Sigmoid colon (tissue), 7 donors: ENCODE results near the gene RASA2. TPM values are rescaled to one million over a fixed set of nuclear protein-coding genes. Genes with fewer than 3 reads are reported as not detected.

Experiments used
- DNase-seq: peaks from one replicate; pipeline ENCODE4 v3.0.0-alpha.2; 2019
- H3K27ac ChIP-seq, 4 donors: fragments of 200-600 bp; sonication (generic); one replicate each; pipeline ENCODE4 v1.5.1; 2016 to 2019; ENCODE audit warnings: mild to moderate bottlenecking in 1 of 4
- H3K27me3 ChIP-seq, 3 donors: fragments of 200-600 bp; sonication (generic); one replicate each; pipeline ENCODE4 v1.5.1; 2019; ENCODE audit warnings: mild to moderate bottlenecking in 1 of 3
- H3K36me3 ChIP-seq, 4 donors: fragments of 200-600 bp; sonication (generic); one replicate each; pipeline ENCODE4 v1.5.1; 2016 to 2019
- H3K4me1 ChIP-seq, 4 donors: fragments of 200-600 bp; sonication (generic); one replicate each; pipeline ENCODE4 v1.5.1; 2017 to 2019
- H3K4me3 ChIP-seq, 4 donors: fragments of 200-600 bp; sonication (generic); one replicate each; pipeline ENCODE4 v1.5.1; 2017 to 2019; ENCODE audit warnings: mild to moderate bottlenecking in 2 of 4, moderate library complexity in 1 of 4
- H3K9me3 ChIP-seq, 4 donors: fragments of 200-600 bp in 3 of 4; sonication (generic) in 3 of 4; one replicate each; pipeline versions ENCODE4 v1.5.1 to v1.6.1; 2013 to 2019
- EP300 ChIP-seq, 4 donors: sonication (generic); formaldehyde crosslinking; IDR thresholded peaks; one replicate each; pipeline ENCODE4 v1.6.1; 2017; ENCODE audit warnings: antibody characterized with exemption in 4 of 4
- POLR2A ChIP-seq, 2 donors: fragments of 450-650 bp; IDR thresholded peaks; one replicate each; pipeline ENCODE4 v1.6.1; 2016; ENCODE audit warnings: antibody characterized with exemption in 2 of 2, mild to moderate bottlenecking in 2 of 2, moderate library complexity in 2 of 2
- POLR2AphosphoS5 ChIP-seq, 4 donors: sonication (generic); formaldehyde crosslinking; IDR thresholded peaks; one replicate each; pipeline ENCODE4 v1.6.1; 2017; ENCODE audit warnings: antibody characterized with exemption in 4 of 4
- WGBS, 2 donors: extraction: QIAGEN DNeasy Blood & Tissue Kit; methylation state at CpG; one replicate each; pipeline ENCODE4 v1.1.7; 2013; 5-methylcytosine and 5-hydroxymethylcytosine counted together
- intact Hi-C: fragments of 100-400 bp; cut with DNase I; formaldehyde crosslinking; loops from one replicate; pipeline ENCODE4 v1.15.1; 2023
- polyA plus RNA-seq, 3 donors: library from polyadenylated mRNA; stranded (reverse); fragments of 200-250 nt; gene quantifications; one replicate each; pipeline ENCODE4 v1.2.3, GENCODE V29; 2013
- total RNA-seq, 4 donors: library from RNA; depleted of rRNA; stranded (reverse); fragments of >200 nt; gene quantifications; one replicate each; pipeline ENCODE4 v1.1.0, GENCODE V29; 2016
- TF ChIP-seq, protein P1 (sequence below), 4 experiments: fragments of 450-650 bp in 3 of 4; fragments of 200-600 bp in 1 of 4; IDR thresholded peaks; one replicate each; pipeline ENCODE4 v1.5.1; 2016 to 2019; ENCODE audit warnings: antibody characterized with exemption in 4 of 4, mild to moderate bottlenecking in 3 of 4, moderate library complexity in 2 of 4
- donor health status: healthy with polysubstance abuse.
- donor health status: Bipolar disorder and iron deficiency.
- donor health status: healthy.

RASA2 gene
- total and polyA plus RNA-seq, 7 donors = 3.2 to 20.5 (median 13.0) TPM

DNA sequence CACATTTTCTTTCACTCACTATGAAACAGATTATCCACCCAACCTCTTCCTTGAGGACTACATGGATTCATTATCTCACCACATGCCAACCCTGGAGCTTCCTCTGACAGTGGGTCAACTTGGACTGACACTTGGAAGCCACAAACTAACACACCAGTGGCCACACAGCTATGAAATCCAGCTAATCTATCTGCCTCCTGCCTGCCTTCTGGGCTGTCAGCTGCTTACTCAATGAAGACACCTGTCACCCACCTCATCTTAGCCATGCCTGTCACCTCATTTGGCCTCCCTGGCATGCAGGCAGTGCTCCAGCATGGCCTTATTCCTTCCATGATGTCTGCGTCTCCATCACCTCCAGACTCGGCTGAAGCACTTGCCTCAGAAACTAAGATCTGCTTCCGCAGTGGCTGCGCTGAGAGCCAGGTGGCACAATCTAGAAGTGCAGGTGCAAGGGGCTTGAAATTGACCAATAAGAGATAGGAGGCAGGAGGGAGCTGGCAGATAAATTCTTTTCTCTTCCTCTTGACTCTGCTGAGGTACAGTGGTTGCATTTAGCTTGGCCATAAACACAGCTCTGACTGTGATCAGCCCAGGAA is 146.1 kb downstream of the RASA2 start:
- no peak overlapping the region for H3K27ac ChIP-seq
- H3K27me3 ChIP-seq = no peaks in the 10 kb centered on the region
- no peak overlapping the region for H3K4me3 ChIP-seq
- peaks cover 0 to 12% (median 4%) of the 10 kb centered on the region in 4 donors for H3K9me3 ChIP-seq
- intact Hi-C loops = no loop called here
- H3K36me3 ChIP-seq = no peaks in the 10 kb centered on the region
- WGBS, 2 donors = 86% methylated on average over 4 of the region's 4 CpGs
- TF ChIP-seq EP300 (IDR thresholded peaks at IDR 0.05) (no peak), POLR2AphosphoS5 (IDR thresholded peaks at IDR 0.05) (no peak), POLR2A (IDR thresholded peaks at IDR 0.05) (no peak)
- TF ChIP-seq, protein P1, sequence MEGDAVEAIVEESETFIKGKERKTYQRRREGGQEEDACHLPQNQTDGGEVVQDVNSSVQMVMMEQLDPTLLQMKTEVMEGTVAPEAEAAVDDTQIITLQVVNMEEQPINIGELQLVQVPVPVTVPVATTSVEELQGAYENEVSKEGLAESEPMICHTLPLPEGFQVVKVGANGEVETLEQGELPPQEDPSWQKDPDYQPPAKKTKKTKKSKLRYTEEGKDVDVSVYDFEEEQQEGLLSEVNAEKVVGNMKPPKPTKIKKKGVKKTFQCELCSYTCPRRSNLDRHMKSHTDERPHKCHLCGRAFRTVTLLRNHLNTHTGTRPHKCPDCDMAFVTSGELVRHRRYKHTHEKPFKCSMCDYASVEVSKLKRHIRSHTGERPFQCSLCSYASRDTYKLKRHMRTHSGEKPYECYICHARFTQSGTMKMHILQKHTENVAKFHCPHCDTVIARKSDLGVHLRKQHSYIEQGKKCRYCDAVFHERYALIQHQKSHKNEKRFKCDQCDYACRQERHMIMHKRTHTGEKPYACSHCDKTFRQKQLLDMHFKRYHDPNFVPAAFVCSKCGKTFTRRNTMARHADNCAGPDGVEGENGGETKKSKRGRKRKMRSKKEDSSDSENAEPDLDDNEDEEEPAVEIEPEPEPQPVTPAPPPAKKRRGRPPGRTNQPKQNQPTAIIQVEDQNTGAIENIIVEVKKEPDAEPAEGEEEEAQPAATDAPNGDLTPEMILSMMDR (IDR thresholded peaks at IDR 0.05) = no peak
- H3K4me1 ChIP-seq = no peaks in the 10 kb centered on the region
- DNase-seq = no peak

DNA sequence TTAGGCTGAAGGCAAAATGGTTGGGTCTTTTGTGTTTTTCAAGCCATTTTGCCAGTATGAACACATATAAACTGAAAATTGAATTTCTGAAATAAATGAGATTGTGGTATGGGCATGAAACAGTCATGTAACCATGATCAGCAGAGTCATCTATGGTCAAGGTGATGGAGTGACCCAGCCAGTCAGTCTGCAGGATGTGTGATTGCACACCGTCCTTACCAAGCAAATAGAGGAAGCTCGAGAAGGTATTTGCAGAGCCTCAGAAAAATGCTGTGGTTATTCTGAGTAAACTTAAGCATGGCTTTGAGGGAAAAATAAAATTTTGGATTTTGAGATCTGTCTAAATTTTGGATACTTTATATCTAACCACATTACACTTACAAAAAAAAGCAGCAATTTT is 155.4 kb downstream of the RASA2 start:
- 52 to 82% methylated on average over 2 of the region's 2 CpGs for WGBS, 2 donors
- intact Hi-C loops = no loop called here
- no peaks in the 10 kb centered on the region for H3K9me3 ChIP-seq
- H3K27ac ChIP-seq = no peak overlapping the region
- TF ChIP-seq, protein P1 (IDR thresholded peaks at IDR 0.05) = no peak
- TF ChIP-seq EP300 (IDR thresholded peaks at IDR 0.05) = no peak
- no peak for TF ChIP-seq POLR2A (IDR thresholded peaks at IDR 0.05)
- no peak for TF ChIP-seq POLR2AphosphoS5 (IDR thresholded peaks at IDR 0.05)
- H3K27me3 ChIP-seq = no peaks in the 10 kb centered on the region
- H3K4me3 ChIP-seq = no peak overlapping the region
- no peaks in the 10 kb centered on the region for H3K36me3 ChIP-seq
- peaks cover 0 to 27% (median 14%) of the 10 kb centered on the region in 4 donors for H3K4me1 ChIP-seq
- DNase-seq = no peak

DNA sequence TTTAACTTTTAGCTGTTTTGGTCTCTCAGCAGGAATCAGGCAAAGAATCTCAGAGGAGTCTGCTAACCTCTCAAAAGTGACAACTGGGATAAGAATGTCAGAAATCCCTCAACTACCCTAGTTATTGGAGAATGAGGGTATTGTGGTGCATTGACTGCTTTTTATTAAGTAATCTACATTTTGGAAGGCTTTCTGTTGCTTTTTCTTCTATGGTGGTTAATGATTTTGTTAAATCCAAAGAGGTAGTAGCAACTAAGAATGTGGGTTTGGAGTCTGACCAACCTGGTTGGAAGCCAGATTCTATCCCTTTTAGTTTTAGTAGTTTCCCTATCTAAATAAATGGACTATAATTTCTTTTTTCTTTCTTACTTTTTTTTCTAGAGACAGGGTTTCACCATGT is 156.6 kb downstream of the RASA2 start:
- H3K27me3 ChIP-seq = no peaks in the 10 kb centered on the region

DNA sequence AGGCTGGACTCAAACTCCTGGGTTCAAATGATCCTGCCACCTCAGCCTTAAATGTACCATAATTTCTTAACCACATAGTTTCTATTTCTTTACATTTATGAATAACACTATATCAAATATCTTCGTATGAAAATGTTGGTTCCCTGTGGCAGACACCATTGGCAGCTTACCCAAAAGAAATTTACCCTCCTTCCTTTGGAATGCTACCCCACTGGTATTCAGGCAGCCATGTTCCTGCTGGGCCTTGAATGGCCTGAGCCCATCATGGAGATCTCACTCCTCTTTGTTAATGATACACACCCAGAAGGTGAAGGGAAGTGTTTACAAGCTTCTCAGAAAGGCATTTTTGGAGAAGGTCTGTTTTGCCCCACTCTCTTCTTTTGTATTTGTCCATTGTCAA is 157.0 kb downstream of the RASA2 start:
- TF ChIP-seq, protein P1 (IDR thresholded peaks at IDR 0.05) = no peak
- TF ChIP-seq EP300 (IDR thresholded peaks at IDR 0.05) = no peak
- no peak for TF ChIP-seq POLR2AphosphoS5 (IDR thresholded peaks at IDR 0.05)
- no peak for TF ChIP-seq POLR2A (IDR thresholded peaks at IDR 0.05)
- no peak overlapping the region for H3K4me3 ChIP-seq
- H3K9me3 ChIP-seq = no peaks in the 10 kb centered on the region
- intact Hi-C loops = no loop called here
- no peaks in the 10 kb centered on the region for H3K36me3 ChIP-seq
- 84 to 86% methylated on average over 1 of the region's 1 CpG for WGBS, 2 donors
- H3K27ac ChIP-seq = no peak overlapping the region
- H3K27me3 ChIP-seq = no peaks in the 10 kb centered on the region
- no peak for DNase-seq
- peaks cover 0 to 43% (median 29%) of the 10 kb centered on the region in 4 donors for H3K4me1 ChIP-seq

More for the DNA sequence above, 156.6 kb downstream of the RASA2 start:
- Histone ChIP-seq H3K4me3 (no peak overlapping the region), H3K4me1 (peaks cover 0 to 39% (median 25%) of the 10 kb centered on the region in 4 donors), H3K9me3 (no peaks in the 10 kb centered on the region), H3K36me3 (no peaks in the 10 kb centered on the region), H3K27ac (no peak overlapping the region)
- intact Hi-C loops = no loop called here
- no peak for DNase-seq
- TF ChIP-seq EP300 (IDR thresholded peaks at IDR 0.05) (no peak), POLR2A (IDR thresholded peaks at IDR 0.05) (no peak), POLR2AphosphoS5 (IDR thresholded peaks at IDR 0.05) (no peak)
- TF ChIP-seq, protein P1 (IDR thresholded peaks at IDR 0.05) = no peak

DNA sequence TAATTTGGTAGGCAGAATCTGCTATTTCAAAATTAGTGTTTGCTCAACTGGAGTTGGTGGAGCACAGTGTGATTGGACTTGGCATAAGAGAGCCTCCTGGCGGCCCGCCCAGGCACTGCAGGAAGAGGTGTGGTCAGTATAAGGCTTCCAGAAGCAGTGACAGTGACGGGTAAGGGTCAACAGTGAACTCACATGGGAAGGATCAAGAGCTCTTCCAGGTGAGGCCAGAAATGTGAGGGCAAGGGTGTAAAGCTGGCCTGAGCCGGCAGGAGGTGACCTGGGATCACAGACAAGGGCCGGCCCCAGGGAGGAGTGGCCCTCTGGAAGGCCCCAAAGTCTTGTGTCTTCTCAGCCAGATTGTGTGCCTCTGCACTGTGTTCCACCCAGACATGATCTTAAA is 158.1 kb downstream of the RASA2 start:
- Histone ChIP-seq H3K27ac (peak overlapping the region in 1 of 4 donors; percentile 21), H3K9me3 (no peaks in the 10 kb centered on the region), H3K36me3 (no peaks in the 10 kb centered on the region), H3K27me3 (no peaks in the 10 kb centered on the region), H3K4me3 (no peak overlapping the region), H3K4me1 (peaks cover 0 to 54% (median 39%) of the 10 kb centered on the region in 4 donors)
- TF ChIP-seq, protein P1 (IDR thresholded peaks at IDR 0.05) = peak; percentile 24 to 51 (median 40)
- no peak for TF ChIP-seq POLR2AphosphoS5 (IDR thresholded peaks at IDR 0.05)
- DNase-seq = peak; percentile 87
- 28 to 44% methylated on average over 5 of the region's 5 CpGs for WGBS, 2 donors
- intact Hi-C loops = loop anchor here (5.0 kb wide), 2 partner anchors 43 to 68 kb away; no protein-coding TSS in a partner anchor
